HG03521 (cell line): Measurements from ENCODE around the gene TMEM181.
"Not testable (repeated sequence)": the region's sequence is repeated elsewhere in the genome, so short reads cannot be mapped to it uniquely, and the experiment has no call there.

Source experiments
- ATAC-seq: cut with Tn5 transposase; IDR thresholded peaks from one replicate; pipeline ENCODE4 v1.9.1; 2021; ENCODE audit warnings: mild to moderate bottlenecking, moderate library complexity; ENCODE audit not compliant: unreplicated experiment

Gene TMEM181

DNA sequence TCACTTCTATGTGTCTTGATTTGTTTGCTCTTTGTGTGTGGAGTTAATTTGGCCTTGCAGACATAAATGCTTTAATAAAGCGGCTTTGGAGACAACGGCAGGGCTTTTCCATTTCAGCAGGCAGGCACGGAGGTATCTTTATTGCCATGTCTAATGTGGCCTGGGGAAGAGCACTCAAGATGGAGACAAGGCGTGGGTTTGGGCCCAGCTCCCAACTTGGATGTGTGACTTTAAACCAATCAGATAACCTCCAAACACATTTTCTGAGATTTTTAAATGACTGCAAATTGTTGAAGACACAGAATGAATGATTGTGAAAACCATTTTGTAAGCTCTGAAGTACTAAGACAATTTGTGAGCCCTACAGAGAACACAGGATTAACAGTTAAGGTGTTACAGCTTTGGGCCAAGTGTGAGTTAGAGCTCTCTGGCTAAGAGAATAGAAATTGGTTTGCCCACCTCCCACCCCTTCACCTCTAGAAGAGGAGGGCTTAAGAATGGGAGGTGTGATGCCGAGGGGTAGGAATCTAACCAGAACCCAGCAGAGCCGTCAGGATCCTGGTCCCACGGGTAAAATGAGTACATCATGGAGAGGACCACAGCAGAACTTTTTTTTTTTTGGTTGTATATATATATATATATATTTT lies 75.7 kb downstream of the TMEM181 start:
- no peak for ATAC-seq

DNA sequence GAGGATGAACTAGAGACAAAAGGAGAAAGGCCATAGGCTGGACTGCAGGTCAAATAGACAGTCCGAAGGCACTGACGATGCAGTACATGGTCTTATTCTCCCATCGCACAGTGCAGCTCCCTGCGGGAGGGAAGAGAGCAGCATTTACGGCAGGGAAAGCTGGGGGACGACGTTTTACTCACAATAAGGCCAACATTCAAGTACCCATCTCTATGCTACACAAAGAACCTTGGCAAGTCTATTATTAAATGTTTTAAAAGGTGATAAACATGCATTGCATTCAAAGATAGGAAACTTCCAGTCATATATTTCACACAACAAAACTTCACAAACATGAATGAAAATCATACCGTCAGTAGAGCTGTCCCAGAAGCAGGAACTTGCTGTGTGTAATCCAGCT lies 76.9 kb downstream of the TMEM181 start:
- ATAC-seq: no peak

DNA sequence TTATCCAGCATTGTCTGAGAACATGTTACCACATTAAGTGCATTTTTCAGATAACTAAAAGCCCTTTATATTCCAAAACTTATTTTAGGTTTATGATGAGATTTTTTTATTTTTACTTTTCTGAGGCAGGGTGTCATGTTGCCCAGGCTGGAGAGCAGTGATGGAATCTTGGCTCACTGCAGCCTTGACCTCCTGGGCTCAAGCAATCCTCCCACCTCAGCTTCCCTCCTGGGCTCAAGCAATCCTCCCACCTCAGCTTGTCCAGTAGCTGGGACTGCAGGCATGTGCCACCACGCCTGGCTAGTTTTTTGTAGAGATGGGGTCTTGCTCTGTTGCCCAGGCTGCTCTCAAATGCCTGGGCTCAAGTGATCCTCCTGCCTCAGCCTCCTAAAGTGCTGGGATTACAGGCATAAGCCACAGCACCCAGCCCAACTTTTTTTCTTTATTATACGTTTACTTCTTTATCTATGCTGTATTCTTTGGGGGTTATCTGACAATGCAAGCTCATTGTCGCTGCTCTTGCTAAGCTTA lies 78.5 kb downstream of the TMEM181 start:
- ATAC-seq: no peak

DNA sequence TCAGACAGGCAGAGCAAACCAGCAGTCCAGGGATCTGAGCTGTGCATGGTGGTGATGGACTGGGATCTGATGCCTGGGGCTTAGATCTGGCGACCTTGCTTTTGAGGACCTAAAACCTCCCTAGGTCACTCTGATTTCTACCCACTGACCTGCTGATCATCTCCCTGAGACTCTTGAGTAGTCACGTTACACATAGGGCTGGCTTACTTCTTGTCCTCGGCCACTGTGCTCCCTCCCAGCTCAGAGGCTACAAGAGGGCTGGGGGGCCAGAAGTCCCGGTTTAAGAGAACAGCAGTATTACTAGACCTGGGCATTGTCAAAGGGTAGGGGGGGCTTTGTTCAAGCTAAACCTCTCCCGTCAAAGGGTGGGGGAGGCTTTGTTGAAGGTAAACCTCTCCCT lies 79.2 kb downstream of the TMEM181 start:
- ATAC-seq: no peak

DNA sequence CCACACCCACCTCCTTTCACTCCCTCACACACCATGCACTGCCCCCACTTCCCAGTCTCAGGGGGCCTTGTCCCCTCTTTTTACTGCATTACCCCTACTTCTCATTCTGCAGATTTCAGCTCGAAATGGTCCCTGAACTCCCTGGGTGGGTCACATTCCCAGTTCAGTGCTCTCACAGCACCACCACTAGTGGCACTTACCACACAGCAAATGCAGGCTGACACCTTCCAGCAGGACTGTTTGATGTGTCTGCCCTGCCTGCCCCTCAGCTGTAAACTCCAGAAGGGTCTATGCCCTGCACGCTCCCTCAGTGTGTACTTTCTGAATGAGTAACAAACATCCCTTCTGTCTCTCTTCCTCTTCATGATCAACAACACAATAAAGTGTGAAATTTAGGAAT lies 80.6 kb downstream of the TMEM181 start:
- no peak for ATAC-seq

DNA sequence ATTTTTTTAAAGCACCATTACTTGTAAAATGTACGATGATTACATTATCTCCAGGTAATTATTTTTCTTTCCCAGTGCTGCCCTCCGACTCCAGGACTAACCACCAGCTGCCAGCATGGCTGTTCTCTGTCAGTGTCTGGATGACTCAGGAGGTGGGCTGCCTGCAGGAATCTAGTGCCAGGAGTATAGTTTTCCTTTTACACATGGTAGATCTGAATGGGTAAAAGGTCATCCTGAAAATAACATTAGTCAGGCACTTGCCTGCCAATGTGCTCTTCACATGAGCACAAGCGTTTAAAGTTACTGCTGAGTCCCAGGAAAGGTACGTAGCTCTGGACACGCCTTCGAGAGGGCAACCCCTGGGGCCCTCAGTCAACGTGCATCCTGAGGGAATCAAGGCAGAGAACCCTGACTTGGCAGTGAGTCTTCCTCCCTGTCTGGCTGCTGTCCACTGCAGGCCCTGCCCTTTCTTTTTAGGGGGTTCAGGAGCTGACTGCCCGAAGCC lies 82.3 kb downstream of the TMEM181 start:
- ATAC-seq: no peak

DNA sequence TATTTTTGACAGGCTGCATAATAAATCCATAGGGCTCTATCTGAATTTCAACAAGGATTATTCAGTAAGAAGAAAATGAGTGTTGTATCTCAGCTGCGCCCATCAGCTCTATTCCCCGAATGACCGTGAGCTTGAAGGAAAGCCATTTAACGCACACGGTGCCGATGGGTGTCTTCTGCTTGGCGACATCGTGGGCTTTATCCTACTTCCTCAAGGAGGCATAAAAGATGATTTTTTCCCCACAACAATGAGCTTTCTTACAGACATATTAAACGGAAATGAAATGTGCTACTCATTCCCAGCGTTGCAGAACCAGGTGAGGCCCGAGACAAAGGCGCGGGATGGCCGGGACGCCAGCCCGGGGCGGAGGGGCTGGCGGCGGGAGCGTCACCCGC lies 83.9 kb downstream of the TMEM181 start:
- ATAC-seq: no peak

DNA sequence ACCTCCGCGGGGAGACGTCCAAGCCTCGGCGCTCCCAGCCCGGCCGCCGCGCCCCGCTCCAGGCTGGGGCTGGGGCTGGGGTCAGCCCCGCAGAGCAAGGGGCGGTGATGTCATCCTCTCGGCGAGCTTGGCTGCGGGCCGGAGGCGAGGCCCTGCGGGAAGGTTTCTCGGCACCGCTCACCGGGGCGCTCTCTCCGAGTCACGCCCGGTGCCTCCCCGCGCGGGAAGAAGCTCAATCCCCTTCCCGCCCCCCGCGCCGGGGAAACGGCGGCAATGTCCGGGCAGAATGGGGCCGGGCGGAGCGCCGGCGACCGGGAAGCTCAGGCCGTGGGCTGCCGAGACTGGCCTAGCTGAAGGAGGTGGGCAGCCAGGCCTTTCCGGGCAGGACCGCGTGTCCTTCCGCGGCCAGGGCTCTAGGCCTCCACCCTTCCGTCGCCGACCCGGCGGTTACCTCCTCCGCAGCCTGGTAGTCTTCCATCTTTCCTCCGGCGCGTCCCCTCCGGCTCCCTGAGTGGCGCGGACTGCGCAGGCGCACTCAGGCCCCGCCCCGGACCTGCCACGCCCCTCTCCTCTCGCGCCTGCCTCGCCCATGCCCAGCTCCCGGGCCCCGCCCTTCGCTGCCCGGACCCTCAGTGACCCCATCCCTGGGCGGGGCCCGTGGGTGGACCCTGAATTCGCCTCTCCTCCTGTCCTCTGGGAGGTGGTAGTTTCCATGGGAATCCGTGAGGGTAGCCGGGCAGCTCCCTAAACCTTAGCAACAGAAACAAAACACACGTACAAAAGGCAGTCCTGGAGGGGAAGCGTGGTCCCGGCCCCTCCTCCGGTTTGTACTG lies 84.6 kb downstream of the TMEM181 start, which contains the start of gene DYNLT1:
DYNLT1 (minus strand) TSS at position 513 of the 833 bp plus-strand sequence; CDS start at position 478, 35 bp downstream.
- ATAC-seq: peak; percentile 64

DNA sequence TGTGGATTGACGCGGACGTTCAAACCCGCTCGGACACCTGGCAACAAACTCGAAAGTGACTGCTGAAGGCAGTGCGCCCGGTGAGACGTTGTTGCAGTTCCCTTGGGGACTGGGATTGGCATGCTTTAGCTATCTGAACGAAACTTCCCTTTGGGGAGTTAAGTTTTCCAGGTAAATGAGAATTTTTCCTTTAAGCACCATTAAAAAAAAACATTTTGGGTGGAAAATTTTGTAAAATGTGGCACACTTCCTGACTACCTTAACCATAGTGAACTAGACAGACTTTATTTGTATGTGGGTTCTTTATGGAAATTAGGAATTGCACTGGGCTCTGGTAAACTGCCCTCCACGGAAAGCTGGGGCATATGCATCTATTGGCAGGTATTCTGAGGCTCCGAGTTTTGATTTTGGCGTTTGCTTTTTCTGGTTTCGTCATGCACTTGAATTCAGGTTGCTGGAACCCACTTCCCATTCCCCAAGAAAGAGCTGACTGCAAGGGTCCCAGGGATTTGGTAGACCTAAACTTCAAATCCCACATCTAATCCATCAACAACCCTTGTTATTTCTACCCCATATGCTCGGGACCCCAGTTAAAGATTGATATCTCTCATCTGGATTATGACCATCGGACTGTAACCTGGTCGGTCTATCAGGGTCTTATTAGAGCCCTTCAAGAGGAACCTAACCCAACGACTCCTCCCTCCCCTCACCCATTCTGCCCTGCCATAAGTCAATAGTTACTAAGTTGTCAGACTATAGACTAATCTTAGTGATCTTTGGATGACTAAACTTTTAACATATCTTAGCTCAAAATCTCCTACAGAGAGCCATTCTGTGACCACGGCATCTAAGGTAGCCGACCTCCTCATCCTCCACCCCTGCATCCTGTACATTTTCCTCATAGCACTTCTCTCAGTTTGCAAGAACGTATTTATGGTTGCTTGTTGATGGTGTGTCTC lies 85.5 kb downstream of the TMEM181 start:
- ATAC-seq: no peak

DNA sequence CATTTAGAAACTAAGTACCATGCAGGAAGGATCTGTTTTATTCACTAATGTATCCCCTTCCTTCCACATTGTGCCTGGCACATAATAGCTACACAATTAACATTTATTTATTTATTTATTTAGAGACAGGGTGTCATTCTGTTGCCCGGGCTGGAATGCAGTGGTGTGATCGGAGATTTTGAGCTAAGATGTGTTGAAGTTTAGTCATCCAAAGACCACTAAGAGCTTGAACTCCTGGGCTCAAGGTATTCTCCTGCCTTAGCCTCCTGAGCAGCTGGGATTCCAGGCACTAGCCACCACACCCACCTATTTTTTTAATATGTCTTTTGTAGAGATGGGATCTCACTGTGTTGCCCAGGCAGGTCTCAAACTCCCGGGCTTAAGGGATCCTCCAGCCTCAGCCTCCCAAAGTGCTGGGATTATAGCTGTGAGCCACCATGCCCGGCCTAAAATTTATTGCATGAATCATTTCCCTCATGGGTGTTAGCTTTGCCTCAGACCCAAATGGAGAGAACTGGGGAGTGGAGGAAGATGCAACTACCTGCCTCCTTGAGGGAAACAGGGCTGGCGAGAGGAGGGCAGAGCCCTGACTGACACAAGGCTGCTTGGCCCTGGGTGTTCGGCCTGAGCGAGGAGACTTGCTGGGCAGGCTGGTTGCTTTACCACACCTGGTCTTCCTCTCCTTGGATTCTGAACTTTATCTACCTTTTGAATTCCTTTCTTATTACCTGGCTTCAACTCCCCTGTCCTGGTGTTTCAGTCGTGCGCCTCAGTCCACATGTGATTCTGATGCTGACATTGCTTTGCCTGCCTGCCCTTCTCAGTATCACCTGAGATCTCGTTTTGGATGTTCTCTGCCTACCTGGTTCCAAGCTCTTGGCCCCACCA lies 86.4 kb downstream of the TMEM181 start:
- no peak for ATAC-seq

DNA sequence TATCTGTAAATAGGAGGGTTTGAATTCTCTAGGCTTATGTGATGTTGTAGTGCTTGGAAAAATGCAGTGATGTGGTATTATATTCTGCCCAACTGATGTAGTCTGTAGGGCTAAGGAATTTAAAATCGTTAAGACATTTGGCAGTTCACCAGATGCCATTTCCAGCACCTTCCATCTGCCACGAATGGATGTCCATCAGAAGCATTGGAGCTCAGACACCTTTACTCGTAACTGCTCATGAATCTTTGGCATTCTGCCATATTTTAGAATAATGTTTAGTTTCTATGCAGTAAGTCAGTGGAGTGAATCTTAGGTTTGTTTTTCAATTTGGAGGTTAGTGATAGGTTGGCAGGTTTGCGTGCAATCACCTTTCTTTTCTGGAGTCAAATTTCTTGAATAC lies 87.6 kb downstream of the TMEM181 start:
- no peak for ATAC-seq

DNA sequence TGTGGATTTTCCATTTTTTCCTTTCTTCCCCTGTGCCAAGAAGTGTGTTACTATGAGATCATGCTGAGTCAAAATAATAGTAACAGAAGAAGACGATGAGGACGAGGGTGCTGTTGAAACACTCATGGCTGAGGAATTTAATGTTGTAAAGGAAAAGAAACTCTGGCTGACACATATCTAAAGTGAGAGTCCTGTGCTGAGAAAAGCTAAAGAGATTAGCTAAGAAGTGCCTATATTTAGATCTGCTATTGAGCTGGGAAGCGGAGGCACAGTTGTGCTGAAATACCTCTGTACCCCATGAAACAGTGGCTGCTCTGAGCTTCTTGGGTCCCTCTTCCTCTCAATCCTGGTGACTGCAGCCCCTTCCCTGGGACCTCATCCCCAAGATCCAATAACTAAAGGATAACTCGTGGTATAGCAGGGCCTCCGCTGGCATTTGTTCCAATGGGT lies 88.8 kb downstream of the TMEM181 start:
- ATAC-seq: no peak

DNA sequence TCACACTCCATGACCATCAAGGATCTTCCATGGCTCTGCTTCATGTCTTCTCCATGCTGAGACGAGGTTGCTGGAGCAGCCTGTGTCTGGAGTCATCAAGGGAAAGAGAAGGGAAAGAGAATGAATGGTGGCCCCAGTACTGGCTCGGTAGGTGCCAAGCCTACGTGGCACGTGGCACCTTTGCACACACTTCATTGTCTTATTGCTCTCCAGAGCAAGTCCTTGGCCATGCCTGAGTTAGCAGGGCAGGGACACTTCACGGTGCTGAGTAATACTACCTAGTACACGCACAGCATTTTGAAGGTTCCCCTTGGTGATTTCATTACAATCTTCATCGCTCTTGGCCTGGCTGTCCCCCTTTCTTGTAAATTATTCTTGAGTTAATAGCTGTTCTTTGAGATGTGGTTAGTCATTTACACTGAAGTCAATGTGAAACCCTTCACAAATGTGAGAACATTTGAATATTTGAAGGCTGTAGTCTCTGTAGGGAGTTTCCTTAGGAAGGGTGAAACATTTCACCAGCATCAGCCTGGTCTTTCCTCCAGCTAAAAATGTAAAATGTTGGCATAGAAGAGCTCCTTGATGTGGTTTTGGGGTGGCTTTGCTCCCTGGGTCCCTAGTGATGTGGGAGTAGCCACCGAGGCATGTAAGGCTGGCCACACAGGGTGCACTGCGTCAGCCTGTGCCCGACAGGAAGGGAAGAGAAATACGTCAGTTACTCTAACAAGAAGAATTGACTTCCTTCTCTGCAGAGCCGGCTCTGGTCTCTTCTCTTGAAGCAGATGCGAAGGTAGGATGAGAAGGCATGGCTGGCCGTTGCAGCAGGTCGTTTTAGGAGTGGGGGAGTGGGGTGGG lies 89.6 kb downstream of the TMEM181 start, which contains the start of gene SYTL3:
SYTL3 (plus strand) TSS at position 766 of the 855 bp plus-strand sequence. CDS start 13,215 bp downstream, outside the sequence.
- ATAC-seq: peak; percentile 36

DNA sequence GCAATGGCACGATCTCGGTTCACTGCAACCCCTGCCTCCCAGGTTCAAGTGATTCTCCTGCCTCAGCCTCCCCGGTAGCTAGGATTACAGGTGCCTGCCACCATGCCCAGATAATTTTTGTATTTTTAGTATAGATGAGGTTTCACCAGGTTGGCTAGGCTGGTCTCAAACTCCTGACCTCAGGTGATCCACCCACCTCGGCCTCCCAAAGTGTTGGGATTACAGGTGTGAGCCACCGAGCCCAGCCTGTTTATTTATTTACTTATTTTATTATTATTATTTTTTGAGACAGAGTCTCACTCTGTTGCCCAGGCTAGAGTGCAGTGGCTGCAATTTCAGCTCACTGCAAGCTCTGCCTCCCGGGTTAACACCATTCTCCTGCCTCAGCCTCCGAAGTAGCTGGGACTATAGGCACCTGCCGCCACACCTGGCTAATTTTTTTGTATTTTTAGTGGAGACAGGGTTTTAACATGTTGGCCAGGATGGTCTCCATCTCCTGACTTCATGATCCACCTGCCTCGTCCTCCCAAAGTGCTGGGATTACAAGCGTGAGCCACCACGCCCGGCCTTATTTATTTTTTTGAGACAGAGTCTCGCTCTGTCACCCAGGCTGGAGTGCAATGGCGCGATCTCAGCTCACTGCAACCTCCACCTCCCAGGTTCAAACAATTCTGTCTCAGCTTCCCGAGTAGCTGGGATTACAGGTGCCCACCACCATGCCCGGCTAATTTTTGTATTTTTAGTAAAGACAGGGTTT lies 92.3 kb downstream of the TMEM181 start:
- ATAC-seq: not testable (repeated sequence)

DNA sequence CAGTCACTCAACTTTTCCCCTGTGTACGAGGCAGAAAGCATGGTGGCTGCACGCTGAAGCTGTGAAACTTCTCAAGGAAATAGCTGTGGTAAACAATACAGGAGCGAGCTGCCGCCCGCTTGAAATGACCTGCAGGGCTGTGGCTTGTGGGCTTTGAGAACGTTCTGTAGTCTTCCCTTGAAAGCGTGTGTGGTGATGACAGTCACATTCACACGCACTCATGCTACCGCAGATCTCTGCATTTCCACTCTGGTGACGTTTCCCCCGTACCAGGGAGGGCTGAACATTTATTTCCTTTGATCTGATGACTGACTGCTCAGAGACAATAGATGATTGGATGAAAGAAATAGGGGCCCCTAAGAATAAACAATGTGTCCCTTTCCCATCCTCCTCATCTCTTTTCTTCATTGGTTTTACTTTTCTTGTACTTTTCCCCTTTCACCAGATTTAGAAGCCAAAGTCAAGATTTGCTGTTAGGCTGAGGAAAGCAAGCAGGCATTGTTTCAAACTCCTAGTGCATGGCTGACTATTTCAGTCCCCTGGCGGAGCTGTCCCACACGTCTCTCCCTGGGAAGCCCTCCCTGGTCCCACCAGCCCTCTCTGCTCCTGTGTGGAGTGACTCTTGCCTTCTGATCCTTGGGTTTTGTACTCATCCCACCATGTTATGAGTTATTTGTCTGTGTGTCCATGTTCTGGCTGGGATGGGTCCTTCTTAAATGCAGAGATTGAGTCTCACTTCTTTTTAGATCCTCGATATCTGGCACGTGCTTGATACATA lies 93.9 kb downstream of the TMEM181 start:
- ATAC-seq: peak; percentile 64

DNA sequence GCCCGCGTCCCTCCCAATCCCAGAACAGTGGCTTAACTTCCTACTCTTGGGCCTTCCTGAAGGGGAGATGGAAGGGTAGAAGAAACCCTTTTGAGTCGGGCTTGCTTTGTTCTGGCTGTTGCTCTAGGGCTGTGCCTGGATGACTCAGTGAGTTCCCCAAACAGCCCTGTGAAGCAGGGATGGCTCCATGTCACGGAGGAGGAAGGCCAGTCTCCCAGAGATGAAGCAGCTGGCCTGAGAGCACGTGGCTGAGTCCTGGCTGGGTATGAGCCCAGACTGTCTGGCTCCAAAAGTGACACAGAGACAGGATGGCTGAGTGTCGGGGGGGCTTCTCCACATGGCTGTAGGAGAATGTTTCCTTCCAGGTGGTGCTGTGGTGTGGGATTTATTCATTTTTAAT lies 94.6 kb downstream of the TMEM181 start:
- no peak for ATAC-seq

DNA sequence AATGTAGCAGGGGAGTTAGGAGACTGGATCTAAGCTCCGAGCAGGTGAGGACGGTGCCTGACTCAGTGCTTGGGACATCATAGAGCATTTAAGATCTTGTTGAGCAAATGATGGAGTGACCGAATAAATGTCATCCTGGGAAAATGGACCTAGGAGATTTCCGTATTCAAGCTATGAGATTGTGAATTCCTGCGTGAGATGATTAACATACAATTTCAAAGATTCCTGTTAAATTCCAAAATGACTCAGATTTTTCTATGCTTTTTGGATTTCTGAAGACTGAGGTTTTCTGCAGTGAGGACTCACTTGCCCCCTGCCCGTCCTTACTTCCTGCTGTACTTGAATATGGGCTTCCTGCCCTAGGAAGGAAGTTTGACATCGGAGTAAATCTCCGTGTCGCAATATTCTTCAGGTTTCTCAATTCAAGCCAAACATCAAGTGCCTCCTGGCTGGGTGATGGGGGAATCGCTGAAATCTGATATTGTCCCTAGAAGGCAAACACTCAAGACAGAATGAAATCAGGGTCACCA lies 95.1 kb downstream of the TMEM181 start:
- ATAC-seq: no peak
